ENCODE data around the gene SINHCAF. TPM values are rescaled to one million over a fixed set of nuclear protein-coding genes. Genes with fewer than 3 reads are reported as not detected.
A peak's percentile ranks its signal among the peaks of the same experiment; 100 is the strongest.

SINHCAF gene
- total RNA-seq, 1 experiment from 2014 or later, result 68.8 TPM

DNA sequence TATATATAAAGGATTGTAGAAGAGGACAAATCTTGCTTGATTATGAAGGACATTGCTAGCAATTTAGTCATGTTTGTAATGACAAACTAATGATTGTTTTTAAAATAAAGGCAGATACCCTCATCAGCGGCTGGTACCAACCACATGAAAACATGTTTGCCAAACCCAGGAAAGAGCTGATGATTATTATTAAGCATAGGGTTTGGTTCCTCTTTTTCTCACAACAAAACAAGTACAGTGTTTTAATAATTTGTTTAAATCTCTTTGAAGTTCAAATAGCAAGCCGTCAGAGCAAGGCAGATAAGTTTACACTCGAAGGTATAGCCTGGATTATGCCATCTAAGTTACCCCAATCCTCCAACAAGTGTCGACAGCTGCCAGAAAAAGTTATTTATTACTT is 5.3 kb upstream of the SINHCAF start:
- intact Hi-C loops (cut with micrococcal nuclease; ENCODE audit: unreplicated experiment), result no loop called here
- BruUV-seq (replicated peaks), result no TSS peak
- H3K36me3 ChIP-seq (ENCODE audit: control insufficient read depth, insufficient read depth, low read length), result no peaks in the 10 kb centered on the region
- no peaks in the 10 kb centered on the region for H3K9me3 ChIP-seq (ENCODE audit: control insufficient read depth, insufficient read depth, low read depth, low read length)
- no peak overlapping the region for H3K27ac ChIP-seq (ENCODE audit: low read length)
- ATAC-seq (no peak), DNase-seq (ENCODE audit: low read depth, low spot score) (no peak)
- peaks cover 25% of the 10 kb centered on the region; the same call in 1 of the 2 replicates for H3K27me3 ChIP-seq (ENCODE audit: control insufficient read depth, insufficient read depth, low read length)
- peaks cover 7% of the 10 kb centered on the region for H3K4me1 ChIP-seq (ENCODE audit: control insufficient read depth, insufficient read depth, low read length)
- no peak overlapping the region for H3K4me3 ChIP-seq (ENCODE audit: low read depth in 2 of 2, low read length in 2 of 2)
- TF ChIP-seq CTCF (IDR thresholded peaks at IDR 0.05) (no peak), REST (IDR thresholded peaks at IDR 0.05; ENCODE audit: insufficient read depth in 1 of 2, low read depth in 2 of 2, low read length in 1 of 2) (no peak), TCF7L2 (IDR thresholded peaks at IDR 0.05; ENCODE audit: low read depth, low read length) (no peak), SIN3A (IDR thresholded peaks at IDR 0.05; ENCODE audit: borderline replicate concordance, insufficient read depth, low read depth, low read length) (no peak), POLR2AphosphoS5 (IDR thresholded peaks at IDR 0.05; ENCODE audit: low read depth, low read length) (no peak)
- ChIA-PET POLR2A (no interaction called here), CTCF (interaction anchor here (0.5 kb wide), 1 partner anchor 304 kb away, joined by 3 read pairs; no protein-coding TSS in a partner anchor)
- in situ Hi-C loops (cut with HindIII; ENCODE audit: low pct_unique_long_range_greater_than_20kb, low sequenced_read_pairs), result no loop called here

DNA sequence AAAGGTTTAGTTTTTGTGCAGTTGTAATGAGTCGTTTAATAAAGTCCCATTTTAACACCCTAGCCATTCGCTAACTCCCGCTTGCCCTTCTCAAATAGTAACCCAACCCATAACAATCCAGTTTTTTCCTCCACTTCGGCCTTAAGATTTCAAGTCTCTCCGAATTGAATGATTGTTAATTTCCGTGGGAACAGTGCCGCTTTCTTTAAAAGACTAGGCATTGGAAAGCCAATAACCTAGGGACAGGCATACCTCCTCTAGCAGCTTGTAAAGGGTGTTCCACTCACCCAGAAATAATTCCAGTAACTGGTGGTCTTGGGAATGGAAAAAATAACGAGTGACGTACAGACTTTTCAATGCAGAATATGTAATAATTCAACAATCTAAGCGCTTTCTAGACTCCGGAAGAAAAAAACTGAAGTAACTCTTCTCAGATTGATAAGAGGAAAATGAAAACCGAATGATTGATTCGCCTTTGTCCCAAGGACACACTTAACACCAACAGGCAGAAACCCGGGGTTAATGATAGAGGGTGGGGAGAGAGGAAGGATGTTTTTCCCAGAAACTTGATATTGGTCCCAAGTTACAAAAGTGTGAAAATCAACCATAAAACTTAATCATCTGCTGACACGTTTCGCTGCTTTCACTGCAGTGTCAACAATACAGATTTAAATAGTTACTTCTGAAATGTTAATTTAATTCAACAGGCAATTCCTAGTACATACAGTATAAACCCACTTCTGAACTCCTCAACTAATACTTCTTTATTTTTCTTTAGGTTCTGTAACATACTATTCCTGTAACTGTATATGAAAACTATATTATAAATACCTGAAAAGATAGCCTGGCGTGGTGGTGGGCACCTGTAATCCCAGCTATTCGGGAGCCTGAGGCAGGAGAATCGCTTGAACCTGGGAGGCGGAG is 1.0 kb upstream of the SINHCAF start:
- Histone ChIP-seq H3K36me3 (ENCODE audit: control insufficient read depth, insufficient read depth, low read length) (no peaks in the 10 kb centered on the region; the same call in 1 of the 2 replicates), H3K27ac (ENCODE audit: low read length) (peak overlapping the region; percentile 70; the same call in 1 of the 2 replicates), H3K4me1 (ENCODE audit: control insufficient read depth, insufficient read depth, low read length) (peaks cover 21% of the 10 kb centered on the region), H3K4me3 (ENCODE audit: low read depth in 2 of 2, low read length in 2 of 2) (peak overlapping the region; percentile 87 to 93), H3K27me3 (ENCODE audit: control insufficient read depth, insufficient read depth, low read length) (peaks cover 18% of the 10 kb centered on the region; the same call in 1 of the 2 replicates), H3K9me3 (ENCODE audit: control insufficient read depth, insufficient read depth, low read depth, low read length) (no peaks in the 10 kb centered on the region)
- POLR2A ChIA-PET, result interaction anchor here (0.7 to 0.9 kb wide), 3 partner anchors 11 to 1272 kb away, joined by 3 to 4 read pairs (median 3); no protein-coding TSS in a partner anchor
- CTCF ChIA-PET, result interaction anchor here (1.1 kb wide), 1 partner anchor 55 kb away, joined by 4 read pairs; no protein-coding TSS in a partner anchor
- in situ Hi-C loops (cut with HindIII; ENCODE audit: low pct_unique_long_range_greater_than_20kb, low sequenced_read_pairs) (no loop called here), intact Hi-C loops (cut with micrococcal nuclease; ENCODE audit: unreplicated experiment) (no loop called here)
- no peak for TF ChIP-seq POLR2AphosphoS5 (IDR thresholded peaks at IDR 0.05; ENCODE audit: low read depth, low read length)
- BruUV-seq (replicated peaks), result no TSS peak
- DNase-seq (ENCODE audit: low read depth, low spot score) (no peak), ATAC-seq (no peak)

Measured in Panc1 (cell line).